Tibial nerve (tissue), 4 donors: Measurements from ENCODE around the gene SEL1L3. TPM values are rescaled to one million over a fixed set of nuclear protein-coding genes. Genes with fewer than 3 reads are reported as not detected.

Experiments
- DNase-seq, 2 donors: peaks; one replicate each; pipeline ENCODE4 v3.0.0-alpha.2; 2019; ENCODE audit warnings: low spot score in 2 of 2
- H3K27ac ChIP-seq, 4 donors: fragments of 200-600 bp; sonication (generic) in 3 of 4; one replicate each; pipeline ENCODE4 v1.5.1; 2017 to 2019; ENCODE audit warnings: mild to moderate bottlenecking in 1 of 4
- H3K27me3 ChIP-seq, 2 donors: fragments of 200-600 bp; sonication (generic) in 1 of 2; one replicate each; pipeline versions ENCODE4 v1.5.1 to v1.6.0; 2017 to 2019
- H3K36me3 ChIP-seq, 3 donors: fragments of 200-600 bp; sonication (generic); one replicate each; pipeline ENCODE4 v1.5.1; 2018 to 2019
- H3K4me1 ChIP-seq, 4 donors: fragments of 200-600 bp; sonication (generic) in 3 of 4; one replicate each; pipeline ENCODE4 v1.5.1; 2017 to 2019
- H3K4me3 ChIP-seq, 4 donors: fragments of 200-600 bp; sonication (generic) in 3 of 4; one replicate each; pipeline ENCODE4 v1.5.1; 2017 to 2019; ENCODE audit warnings: mild to moderate bottlenecking in 1 of 4, moderate library complexity in 1 of 4
- H3K9me3 ChIP-seq, 4 donors: fragments of 200-600 bp; sonication (generic) in 3 of 4; one replicate each; pipeline ENCODE4 v1.5.1; 2017 to 2019
- EP300 ChIP-seq, 2 donors: sonication (generic); formaldehyde crosslinking; IDR thresholded peaks; one replicate each; pipeline ENCODE4 v1.6.1; 2017; ENCODE audit warnings: antibody characterized with exemption in 2 of 2, mild to moderate bottlenecking in 1 of 2
- POLR2A ChIP-seq, 2 donors: fragments of 450-650 bp; IDR thresholded peaks; one replicate each; pipeline ENCODE4 v1.6.1; 2017; ENCODE audit warnings: antibody characterized with exemption in 2 of 2, mild to moderate bottlenecking in 2 of 2, moderate library complexity in 2 of 2
- WGBS, 2 donors: methylation state at CpG; one replicate each; pipeline ENCODE4 v1.1.5; 2018; 5-methylcytosine and 5-hydroxymethylcytosine counted together
- total RNA-seq, 4 donors: library from RNA; depleted of rRNA; stranded (reverse); fragments of >200 nt; gene quantifications; one replicate each; pipeline ENCODE4 v1.1.0, GENCODE V29; 2016
- TF ChIP-seq, protein P1 (sequence below), 5 experiments: fragments of 200-600 bp in 3 of 5; fragments of 450-650 bp in 2 of 5; sonication (generic) in 3 of 5; IDR thresholded peaks; one replicate each; pipeline ENCODE4 v1.5.1; 2016 to 2019; ENCODE audit warnings: antibody characterized with exemption in 5 of 5, mild to moderate bottlenecking in 3 of 5, moderate library complexity in 2 of 5

The SEL1L3 gene
- total RNA-seq, 4 donors from 2014 or later: 8.7 to 19.0 (median 11.1) TPM

GRCh38 chr4:25865586-25865985 is 2.8 kb upstream of the SEL1L3 start:
- WGBS, 2 donors: 72 to 75% methylated on average over 4 of the region's 4 CpGs
- no peak overlapping the region for H3K4me3 ChIP-seq
- TF ChIP-seq POLR2A (IDR thresholded peaks at IDR 0.05) (no peak), EP300 (IDR thresholded peaks at IDR 0.05) (no peak)
- TF ChIP-seq, protein P1, sequence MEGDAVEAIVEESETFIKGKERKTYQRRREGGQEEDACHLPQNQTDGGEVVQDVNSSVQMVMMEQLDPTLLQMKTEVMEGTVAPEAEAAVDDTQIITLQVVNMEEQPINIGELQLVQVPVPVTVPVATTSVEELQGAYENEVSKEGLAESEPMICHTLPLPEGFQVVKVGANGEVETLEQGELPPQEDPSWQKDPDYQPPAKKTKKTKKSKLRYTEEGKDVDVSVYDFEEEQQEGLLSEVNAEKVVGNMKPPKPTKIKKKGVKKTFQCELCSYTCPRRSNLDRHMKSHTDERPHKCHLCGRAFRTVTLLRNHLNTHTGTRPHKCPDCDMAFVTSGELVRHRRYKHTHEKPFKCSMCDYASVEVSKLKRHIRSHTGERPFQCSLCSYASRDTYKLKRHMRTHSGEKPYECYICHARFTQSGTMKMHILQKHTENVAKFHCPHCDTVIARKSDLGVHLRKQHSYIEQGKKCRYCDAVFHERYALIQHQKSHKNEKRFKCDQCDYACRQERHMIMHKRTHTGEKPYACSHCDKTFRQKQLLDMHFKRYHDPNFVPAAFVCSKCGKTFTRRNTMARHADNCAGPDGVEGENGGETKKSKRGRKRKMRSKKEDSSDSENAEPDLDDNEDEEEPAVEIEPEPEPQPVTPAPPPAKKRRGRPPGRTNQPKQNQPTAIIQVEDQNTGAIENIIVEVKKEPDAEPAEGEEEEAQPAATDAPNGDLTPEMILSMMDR (IDR thresholded peaks at IDR 0.05): no peak
- H3K27me3 ChIP-seq: peaks cover 0 to under 1% of the 10 kb centered on the region in 2 donors
- peaks cover 0 to 22% (median 7%) of the 10 kb centered on the region in 4 donors for H3K4me1 ChIP-seq
- no peaks in the 10 kb centered on the region for H3K9me3 ChIP-seq
- H3K27ac ChIP-seq: peak overlapping the region in 1 of 4 donors; percentile 80
- H3K36me3 ChIP-seq: no peaks in the 10 kb centered on the region
- DNase-seq: no peak

GRCh38 chr4:25863831-25864418 is 1.1 kb upstream of the SEL1L3 start:
- peak overlapping the region in 1 of 4 donors; percentile 64 for H3K4me3 ChIP-seq
- peaks cover 0 to 4% of the 10 kb centered on the region in 2 donors for H3K27me3 ChIP-seq
- peaks cover 0 to 22% (median 11%) of the 10 kb centered on the region in 4 donors for H3K4me1 ChIP-seq
- no peak for DNase-seq
- peak overlapping the region in 2 of 4 donors; percentile 62 to 80 for H3K27ac ChIP-seq
- WGBS, 2 donors: 65 to 87% methylated on average over 14 to 29 of the region's 29 CpGs
- no peaks in the 10 kb centered on the region for H3K9me3 ChIP-seq
- TF ChIP-seq, protein P1 (IDR thresholded peaks at IDR 0.05): no peak
- H3K36me3 ChIP-seq: no peaks in the 10 kb centered on the region

DNA sequence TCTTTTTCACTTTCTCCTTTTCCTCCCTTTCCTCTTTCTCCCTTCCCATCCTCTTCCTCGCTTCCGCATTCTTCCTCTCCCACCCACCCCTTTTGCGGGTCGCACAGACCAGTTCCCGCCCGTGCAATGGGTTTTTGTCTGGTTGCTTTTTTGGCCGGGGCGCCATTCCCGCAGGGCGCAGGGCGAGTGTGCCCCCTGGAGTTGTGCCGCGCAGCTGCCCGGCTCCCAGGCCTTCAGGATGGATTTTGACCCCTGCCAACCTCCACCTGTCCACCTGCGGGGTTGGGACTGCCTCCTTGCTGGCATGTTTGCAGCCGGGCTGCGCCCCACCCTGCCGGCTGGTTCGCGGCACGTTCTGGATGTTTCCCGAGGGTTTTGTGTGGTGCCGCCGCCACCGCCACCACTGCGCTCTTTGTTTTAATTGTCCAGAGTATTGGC is 578 bp upstream of the SEL1L3 start:
- Histone ChIP-seq H3K9me3 (no peaks in the 10 kb centered on the region), H3K36me3 (no peaks in the 10 kb centered on the region), H3K4me1 (peaks cover 0 to 22% (median 11%) of the 10 kb centered on the region in 4 donors), H3K4me3 (peak overlapping the region; percentile 30 to 80 (median 58)), H3K27me3 (peaks cover 0 to 4% of the 10 kb centered on the region in 2 donors), H3K27ac (peak overlapping the region in 3 of 4 donors; percentile 10 to 80 (median 62))
- DNase-seq: no peak
- TF ChIP-seq, protein P1 (IDR thresholded peaks at IDR 0.05): peak in 1 of 5 experiments; percentile 9
- no peak for TF ChIP-seq POLR2A (IDR thresholded peaks at IDR 0.05)
- 14 to 29% methylated on average over 26 of the region's 26 CpGs for WGBS, 2 donors

GRCh38 chr4:25861951-25862410 is 807 bp downstream of the SEL1L3 start:
- Histone ChIP-seq H3K27me3 (peaks cover 0 to 4% of the 10 kb centered on the region in 2 donors), H3K9me3 (no peaks in the 10 kb centered on the region), H3K27ac (peak overlapping the region; percentile 4 to 81 (median 72)), H3K36me3 (no peaks in the 10 kb centered on the region), H3K4me1 (peaks cover 0 to 23% (median 18%) of the 10 kb centered on the region in 4 donors), H3K4me3 (peak overlapping the region; percentile 53 to 80 (median 68))
- TF ChIP-seq EP300 (IDR thresholded peaks at IDR 0.05) (no peak), POLR2A (IDR thresholded peaks at IDR 0.05) (no peak)
- TF ChIP-seq, protein P1 (IDR thresholded peaks at IDR 0.05): no peak
- DNase-seq: no peak
- WGBS, 2 donors: 1 to 2% methylated on average over 31 to 32 of the region's 32 CpGs

GRCh38 chr4:25861280-25861950 is 1.4 kb downstream of the SEL1L3 start:
- H3K36me3 ChIP-seq: no peaks in the 10 kb centered on the region

More at GRCh38 chr4:25861280-25861950, 1.4 kb downstream of the SEL1L3 start:
- peaks cover 0 to 4% of the 10 kb centered on the region in 2 donors for H3K27me3 ChIP-seq
- WGBS, 2 donors: 65 to 68% methylated on average over 5 of the region's 5 CpGs
- H3K27ac ChIP-seq: peak overlapping the region; percentile 4 to 81 (median 72)
- no peaks in the 10 kb centered on the region for H3K9me3 ChIP-seq
- peak overlapping the region in 3 of 4 donors; percentile 64 to 80 (median 72) for H3K4me3 ChIP-seq
- TF ChIP-seq, protein P1 (IDR thresholded peaks at IDR 0.05): no peak
- no peak for TF ChIP-seq POLR2A (IDR thresholded peaks at IDR 0.05)
- no peak for TF ChIP-seq EP300 (IDR thresholded peaks at IDR 0.05)
- DNase-seq: no peak
- H3K4me1 ChIP-seq: peaks cover 0 to 28% (median 18%) of the 10 kb centered on the region in 4 donors
